IMR-90 (cell line): ENCODE data around the gene ZNF644. TPM values are rescaled to one million over a fixed set of nuclear protein-coding genes. Genes with fewer than 3 reads are reported as not detected.
A peak's percentile ranks its signal among the peaks of the same experiment; 100 is the strongest.

Experiments used
- ATAC-seq: fragments of 200-7000 bp; cut with Tn5 transposase; 2 replicates; pipeline ENCODE4 v1.9.1; 2020; ENCODE audit warnings: low read depth, mild to moderate bottlenecking, moderate library complexity
- BruUV-seq: library from RNA; stranded (reverse); fragments of 400-500 nt; replicated peaks from 2 replicates; lab custom pipeline; 2021; lab: Mats Ljungman, UMichigan
- CTCF ChIA-PET: fragments of 300-600 bp; formaldehyde crosslinking; extraction: SDS; loops from one replicate; lab custom pipeline; 2021; ENCODE audit warnings: antibody characterized with exemption; lab: Yijun Ruan, JAX
- POLR2A ChIA-PET: fragments of 300-600 bp; sonication (Branson Sonifier 250); formaldehyde crosslinking; loops from one replicate; lab custom pipeline; 2022; ENCODE audit warnings: antibody characterized with exemption; ENCODE audit not compliant: unreplicated experiment; lab: Charles Lee
- DNase-seq: peaks from one replicate; pipeline ENCODE4 v3.0.0; 2013
- H2AFZ ChIP-seq: replicated peaks from 2 replicates; pipeline ENCODE3; 2013; ENCODE audit warnings: low read length, mild to moderate bottlenecking; ENCODE audit not compliant: poor library complexity
- H2AK5ac ChIP-seq: 2 replicates; pipeline ENCODE4 v1.6.1; 2013; ENCODE audit warnings: low read depth, low read length, inconsistent platforms
- H2AK9ac ChIP-seq: replicated peaks from 2 replicates; pipeline ENCODE3; 2013; ENCODE audit warnings: mild to moderate bottlenecking, low read depth, low read length, moderate library complexity; ENCODE audit not compliant: poor library complexity
- H2BK120ac ChIP-seq: 2 replicates; pipeline ENCODE4 v1.6.1; 2013; ENCODE audit warnings: low read depth, low read length, inconsistent platforms
- H2BK15ac ChIP-seq: 3 replicates; pipeline ENCODE4 v1.6.1; 2013; ENCODE audit warnings: low read depth, low read length, inconsistent platforms
- H2BK20ac ChIP-seq: 2 replicates; pipeline ENCODE4 v1.6.1; 2013; ENCODE audit warnings: low read depth, mild to moderate bottlenecking, inconsistent platforms, low read length, moderate library complexity
- H2BK5ac ChIP-seq: 2 replicates; pipeline ENCODE4 v1.6.1; 2013; ENCODE audit warnings: mild to moderate bottlenecking, low read depth, low read length, inconsistent platforms; ENCODE audit not compliant: poor library complexity, severe bottlenecking
- H3K14ac ChIP-seq: replicated peaks from 2 replicates; pipeline ENCODE4 v1.6.1; 2013; ENCODE audit warnings: low read depth, low read length, inconsistent platforms
- H3K18ac ChIP-seq: 2 replicates; pipeline ENCODE4 v1.6.1; 2013; ENCODE audit warnings: low read depth, low read length, control low read depth
- H3K23ac ChIP-seq: 2 replicates; pipeline ENCODE4 v1.6.1; 2013; ENCODE audit warnings: low read depth, low read length, inconsistent platforms
- H3K27ac ChIP-seq: 2 replicates; pipeline ENCODE4 v1.5.1; 2013; ENCODE audit warnings: mild to moderate bottlenecking, control low read depth, low read length; ENCODE audit not compliant: insufficient read depth
- H3K27me3 ChIP-seq: 2 replicates; pipeline ENCODE4 v1.6.1; 2013; ENCODE audit warnings: low read length; ENCODE audit not compliant: control insufficient read depth, insufficient read depth
- H3K36me3 ChIP-seq: 2 replicates; pipeline ENCODE4 v1.6.1; 2013; ENCODE audit warnings: low read length, mixed read lengths; ENCODE audit not compliant: control insufficient read depth, insufficient read depth
- H3K4ac ChIP-seq: 2 replicates; pipeline ENCODE4 v1.6.1; 2013; ENCODE audit warnings: low read depth, low read length, inconsistent platforms
- H3K4me1 ChIP-seq: 2 replicates; pipeline ENCODE4 v1.6.1; 2013; ENCODE audit warnings: low read length, mixed read lengths; ENCODE audit not compliant: control insufficient read depth, insufficient read depth
- H3K4me2 ChIP-seq: 2 replicates; pipeline ENCODE4 v1.6.1; 2013; ENCODE audit warnings: low read depth, mild to moderate bottlenecking, control low read depth, low read length, moderate library complexity
- H3K4me3 ChIP-seq: 2 replicates; pipeline ENCODE4 v1.5.1; 2013; ENCODE audit warnings: low read depth, mild to moderate bottlenecking, control low read depth, low read length, moderate library complexity; ENCODE audit not compliant: insufficient read depth
- H3K56ac ChIP-seq: 2 replicates; pipeline ENCODE4 v1.6.1; 2013; ENCODE audit warnings: low read length, inconsistent platforms; ENCODE audit not compliant: insufficient read depth; ENCODE audit errors: extremely low read depth
- H3K79me1 ChIP-seq, 2 experiments: 2 replicates each; pipeline ENCODE4 v1.6.1; 2013; ENCODE audit warnings: low read length in 2 of 2, inconsistent platforms in 1 of 2, low read depth in 1 of 2
- H3K9ac ChIP-seq: 2 replicates; pipeline ENCODE4 v1.6.1; 2013; ENCODE audit warnings: low read depth, low read length, control low read depth
- H3K9me1 ChIP-seq: 2 replicates; pipeline ENCODE4 v1.6.1; 2013; ENCODE audit warnings: low read length, inconsistent platforms; ENCODE audit not compliant: insufficient read depth
- H3K9me3 ChIP-seq: 2 replicates; pipeline ENCODE4 v1.6.1; 2013; ENCODE audit warnings: low read length; ENCODE audit not compliant: control insufficient read depth, insufficient read depth
- H4K20me1 ChIP-seq: 2 replicates; pipeline ENCODE4 v1.6.1; 2013; ENCODE audit warnings: low read length, inconsistent platforms; ENCODE audit not compliant: insufficient read depth
- H4K5ac ChIP-seq: 2 replicates; pipeline ENCODE4 v1.6.1; 2013; ENCODE audit warnings: mild to moderate bottlenecking, low read depth, low read length, control low read depth
- H4K8ac ChIP-seq, 2 experiments: 2 replicates each; pipeline ENCODE4 v1.6.1; 2013; ENCODE audit warnings: low read depth in 2 of 2, low read length in 2 of 2, control low read depth in 1 of 2, inconsistent platforms in 1 of 2
- H4K91ac ChIP-seq: 2 replicates; pipeline ENCODE4 v1.6.1; 2013; ENCODE audit warnings: low read depth, low read length, inconsistent platforms; ENCODE audit not compliant: insufficient read depth
- CTCF ChIP-seq: conservative IDR thresholded peaks from 2 replicates; pipeline ENCODE4 v1.5.1; 2012; ENCODE audit warnings: mild to moderate bottlenecking, low read depth, low read length, improper control_type of control experiment
- ELK1 ChIP-seq: fragments of 150-350 bp; IDR thresholded peaks from 2 replicates; pipeline ENCODE4 v1.6.1; 2016; ENCODE audit warnings: low read depth, mild to moderate bottlenecking, low read length, moderate library complexity, borderline replicate concordance
- FOS ChIP-seq: fragments of 150-350 bp; IDR thresholded peaks from 2 replicates; pipeline ENCODE4 v1.6.1; 2016; ENCODE audit warnings: low read depth, low read length
- POLR2A ChIP-seq: IDR thresholded peaks from 2 replicates; pipeline ENCODE4 v1.6.1; 2012; ENCODE audit warnings: mild to moderate bottlenecking, low read depth, low read length
- RAD21 ChIP-seq: IDR thresholded peaks from 2 replicates; pipeline ENCODE4 v1.6.1; 2012; ENCODE audit warnings: low read length, improper control_type of control experiment
- SMC3 ChIP-seq: fragments of 150-350 bp; IDR thresholded peaks from 2 replicates; pipeline ENCODE4 v1.6.1; 2016; ENCODE audit warnings: low read depth, mild to moderate bottlenecking, antibody characterized with exemption, low read length, moderate library complexity
- WGBS, 2 experiments: methylation state at CpG; one replicate each; pipeline versions ENCODE4 v1.1.5 to v1.1.7; 2013; ENCODE audit warnings: missing lambda C conversion rate in 2 of 2; ENCODE audit not compliant: insufficient read length in 1 of 2; ENCODE audit errors: extremely low coverage in 2 of 2; 5-methylcytosine and 5-hydroxymethylcytosine counted together
- dilution Hi-C: fragments of 300-500 bp; cut with HindIII; formaldehyde crosslinking; loops from one replicate; pipeline ENCODE4 v1.14.3; 2018; ENCODE audit warnings: low sequenced_read_pairs; ENCODE audit not compliant: unreplicated experiment
- in situ Hi-C: fragments of 300-500 bp; cut with MboI; formaldehyde crosslinking; loops from 3 replicates; pipeline ENCODE4 v1.14.3; 2019; ENCODE audit warnings: low sequenced_read_pairs, inconsistent platforms, mixed read lengths
- intact Hi-C: fragments of 100-400 bp; cut with micrococcal nuclease; formaldehyde crosslinking; loops from 2 replicates; pipeline ENCODE4 v1.10.0; 2022
- polyA plus RNA-seq, 3 experiments: library from polyadenylated mRNA; depleted of rRNA; stranded (reverse); fragments of >200 nt; gene quantifications; 2 replicates each; pipeline ENCODE4 v1.2.3, GENCODE V29; 2012; ENCODE audit warnings: low replicate concordance in 1 of 3
- total RNA-seq: library from RNA; depleted of rRNA; stranded (reverse); fragments of >200 nt; gene quantifications from 2 replicates; pipeline ENCODE4 v1.2.3, GENCODE V29; 2012

The ZNF644 gene
- total and polyA plus RNA-seq, 2 of the 4 experiments (the other 2 are of a cell fraction), result 9.0 to 45.3 TPM

- no peak overlapping the region for H2AK9ac ChIP-seq
- peak; percentile 29 for DNase-seq
- H2BK5ac ChIP-seq, result no peak overlapping the region
- H3K56ac ChIP-seq, result no peak overlapping the region
- H3K4me1 ChIP-seq, result no peaks in the 10 kb centered on the region
- H4K20me1 ChIP-seq, result no peaks in the 10 kb centered on the region
- H2BK15ac ChIP-seq, result no peak overlapping the region
- ChIA-PET POLR2A (no interaction called here), CTCF (interaction anchor here (0.9 kb wide), 1 partner anchor 113 kb away, joined by 4 read pairs; no protein-coding TSS in a partner anchor)
- H3K79me1 ChIP-seq, result peaks cover 0 to 5% of the 10 kb centered on the region in 2 experiments; a peak in 1 of 4 replicates
- no CpG with 5 or more reads among the region's 1 CpG for WGBS, 2 experiments
- H3K4me3 ChIP-seq, result no peak overlapping the region
- H2BK120ac ChIP-seq, result no peak overlapping the region
- H2BK20ac ChIP-seq, result no peak overlapping the region
- BruUV-seq, result no TSS peak
- no peak overlapping the region for H2AFZ ChIP-seq
- no peaks in the 10 kb centered on the region for H3K9me1 ChIP-seq
- H3K27ac ChIP-seq, result no peak overlapping the region
- H3K23ac ChIP-seq, result no peak overlapping the region
- H4K5ac ChIP-seq, result no peak overlapping the region
- peaks cover 2% of the 10 kb centered on the region for H3K27me3 ChIP-seq
- no peak for TF ChIP-seq ELK1
- no peak for TF ChIP-seq POLR2A
- peak; percentile 33 for TF ChIP-seq RAD21
- TF ChIP-seq SMC3, result peak; percentile 27; the same call in 1 of the 2 replicates
- peak; percentile 41 for TF ChIP-seq CTCF
- TF ChIP-seq FOS, result no peak
- intact Hi-C loops (loop anchor here (2.0 kb wide), 1 partner anchor 306 kb away; no protein-coding TSS in a partner anchor), in situ Hi-C loops (no loop called here), dilution Hi-C loops (no loop called here)
- no peak overlapping the region for H3K9ac ChIP-seq
- H3K14ac ChIP-seq, result no peak overlapping the region
- no peak overlapping the region for H4K8ac ChIP-seq
- no peak overlapping the region for H3K18ac ChIP-seq
- H4K91ac ChIP-seq, result no peak overlapping the region
- no peaks in the 10 kb centered on the region for H3K9me3 ChIP-seq
- no peaks in the 10 kb centered on the region for H3K36me3 ChIP-seq
- no peak for ATAC-seq
- H2AK5ac ChIP-seq, result no peak overlapping the region
- H3K4ac ChIP-seq, result no peak overlapping the region
- H3K4me2 ChIP-seq, result no peak overlapping the region
Measured at GRCh38 chr1:91026777-91027176, 4.9 kb upstream of the ZNF644 start.
